Activated CD4-positive, CD25-positive, alpha-beta regulatory T cell treated with anti-CD3 and anti-CD28 coated beads, Interleukin-2, amount 50 U/mL, for 72 hours (primary cell): ENCODE measurements around the gene ADAM19.

ENCODE experiments used
- DNase-seq: peaks from one replicate; pipeline ENCODE4 v3.0.0; 2021

ADAM19 gene

GRCh38 chr5:157575381-157576020, at the start of gene ADAM19:
ADAM19 (minus strand) TSS chr5:157575775; CDS start chr5:157575696, 79 bp downstream.
- peak; percentile 68 for DNase-seq

- no peak for DNase-seq
These were observed 48.6 kb upstream of the ADAM19 start for GRCh38 chr5:157624144-157624543.

GRCh38 chr5:157620776-157621175, 45.2 kb upstream of the ADAM19 start:
- DNase-seq = no peak

GRCh38 chr5:157618191-157618765, 42.7 kb upstream of the ADAM19 start:
- DNase-seq = no peak

- no peak for DNase-seq
These were observed 41.2 kb upstream of the ADAM19 start for GRCh38 chr5:157616785-157617184.

- DNase-seq = no peak
These were observed 38.0 kb upstream of the ADAM19 start for GRCh38 chr5:157613385-157614245.

GRCh38 chr5:157612581-157612980, 37.0 kb upstream of the ADAM19 start:
- no peak for DNase-seq

- no peak for DNase-seq
These were observed 36.2 kb upstream of the ADAM19 start for GRCh38 chr5:157611571-157612476.

GRCh38 chr5:157610990-157611389, 35.4 kb upstream of the ADAM19 start:
- no peak for DNase-seq

- no peak for DNase-seq
These were observed 33.5 kb upstream of the ADAM19 start for GRCh38 chr5:157608972-157609565.

- no peak for DNase-seq
These were observed 32.0 kb upstream of the ADAM19 start for GRCh38 chr5:157607371-157608161.

- no peak for DNase-seq
These were observed 30.5 kb upstream of the ADAM19 start for GRCh38 chr5:157606046-157606445.

GRCh38 chr5:157603333-157604190, 28.0 kb upstream of the ADAM19 start:
- peak; percentile 57 for DNase-seq

- DNase-seq = no peak
These were observed 26.9 kb upstream of the ADAM19 start for GRCh38 chr5:157602505-157602904.

GRCh38 chr5:157600252-157600651, 24.7 kb upstream of the ADAM19 start:
- DNase-seq = no peak

- DNase-seq = no peak
These were observed 24.0 kb upstream of the ADAM19 start for GRCh38 chr5:157599565-157599964.

- DNase-seq = no peak
These were observed 22.9 kb upstream of the ADAM19 start for GRCh38 chr5:157598350-157598936.

GRCh38 chr5:157597277-157597676, 21.7 kb upstream of the ADAM19 start:
- no peak for DNase-seq

GRCh38 chr5:157596487-157596886, 20.9 kb upstream of the ADAM19 start:
- no peak for DNase-seq
